Gastrocnemius medialis (tissue), 4 donors: ENCODE measurements around the gene COPS3.

Source experiments
- POLR2A ChIP-seq, 2 donors: fragments of 450-650 bp; IDR thresholded peaks; one replicate each; pipeline ENCODE4 v1.6.1; 2017; ENCODE audit warnings: antibody characterized with exemption in 2 of 2, mild to moderate bottlenecking in 2 of 2, moderate library complexity in 2 of 2
- TF ChIP-seq, protein P1 (sequence below), 5 experiments: fragments of 450-650 bp in 3 of 5; fragments of 200-600 bp in 2 of 5; sonication (generic) in 2 of 5; IDR thresholded peaks in 4 of 5; conservative IDR thresholded peaks in 1 of 5; 1 replicate in 4 of 5; 2 replicates in 1 of 5; pipeline ENCODE4 v1.5.1; 2016 to 2019; ENCODE audit warnings: antibody characterized with exemption in 5 of 5, mild to moderate bottlenecking in 3 of 5, moderate library complexity in 3 of 5

DNA sequence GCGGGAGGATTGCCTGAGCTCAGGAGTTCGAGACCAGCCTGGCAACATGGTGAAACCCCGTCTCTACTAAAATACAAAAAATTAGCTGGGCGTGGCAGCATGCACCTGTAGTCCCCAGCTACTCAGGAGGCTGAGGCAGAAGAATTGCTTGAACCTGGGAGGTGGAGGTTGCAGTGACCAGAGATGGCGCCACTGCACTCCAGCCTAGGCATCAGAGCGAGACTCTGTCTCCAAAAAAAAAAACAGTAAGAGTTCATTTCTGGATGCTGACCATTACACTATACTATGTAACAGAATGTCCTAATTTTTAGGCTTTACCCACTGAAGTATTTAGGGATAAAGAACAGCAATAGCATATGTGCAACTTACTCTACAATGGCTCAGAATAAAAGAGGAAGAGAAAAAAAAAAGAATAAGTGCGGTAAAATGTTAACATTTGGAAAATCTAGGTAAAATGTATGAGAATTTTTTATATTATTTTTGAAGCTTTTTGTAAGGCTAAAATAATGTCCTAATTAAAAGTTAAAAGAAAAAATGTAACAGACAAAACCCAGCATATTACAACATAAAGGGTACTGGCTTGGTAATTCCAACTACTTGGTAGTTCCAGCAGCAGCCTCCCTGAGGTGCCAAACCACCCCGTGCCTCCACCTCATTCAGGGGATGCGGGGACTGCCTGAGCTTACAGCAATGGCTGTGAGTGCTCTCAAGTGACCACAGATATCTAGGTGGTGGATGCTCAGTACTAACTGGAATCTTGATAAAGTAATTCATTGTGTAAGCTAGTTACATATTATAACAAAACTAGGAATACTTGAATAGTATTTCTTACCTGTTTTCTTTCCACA, 10.9 kb downstream of the COPS3 start:
- TF ChIP-seq, protein P1, sequence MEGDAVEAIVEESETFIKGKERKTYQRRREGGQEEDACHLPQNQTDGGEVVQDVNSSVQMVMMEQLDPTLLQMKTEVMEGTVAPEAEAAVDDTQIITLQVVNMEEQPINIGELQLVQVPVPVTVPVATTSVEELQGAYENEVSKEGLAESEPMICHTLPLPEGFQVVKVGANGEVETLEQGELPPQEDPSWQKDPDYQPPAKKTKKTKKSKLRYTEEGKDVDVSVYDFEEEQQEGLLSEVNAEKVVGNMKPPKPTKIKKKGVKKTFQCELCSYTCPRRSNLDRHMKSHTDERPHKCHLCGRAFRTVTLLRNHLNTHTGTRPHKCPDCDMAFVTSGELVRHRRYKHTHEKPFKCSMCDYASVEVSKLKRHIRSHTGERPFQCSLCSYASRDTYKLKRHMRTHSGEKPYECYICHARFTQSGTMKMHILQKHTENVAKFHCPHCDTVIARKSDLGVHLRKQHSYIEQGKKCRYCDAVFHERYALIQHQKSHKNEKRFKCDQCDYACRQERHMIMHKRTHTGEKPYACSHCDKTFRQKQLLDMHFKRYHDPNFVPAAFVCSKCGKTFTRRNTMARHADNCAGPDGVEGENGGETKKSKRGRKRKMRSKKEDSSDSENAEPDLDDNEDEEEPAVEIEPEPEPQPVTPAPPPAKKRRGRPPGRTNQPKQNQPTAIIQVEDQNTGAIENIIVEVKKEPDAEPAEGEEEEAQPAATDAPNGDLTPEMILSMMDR (IDR thresholded peaks at IDR 0.05 in 4 of 5, conservative IDR thresholded peaks at IDR 0.05 in 1 of 5) = no peak
- no peak for TF ChIP-seq POLR2A (IDR thresholded peaks at IDR 0.05)
